Thyroid gland (tissue), 4 donors: Measurements from ENCODE around the gene SEMA5B. TPM values are rescaled to one million over a fixed set of nuclear protein-coding genes. Genes with fewer than 3 reads are reported as not detected.

Source experiments
- DNase-seq, 2 donors: peaks; one replicate each; pipeline ENCODE4 v3.0.0-alpha.2; 2019
- H3K27ac ChIP-seq, 3 donors: fragments of 200-600 bp; sonication (generic); 1 replicate in 2 of 3; 2 replicates in 1 of 3; pipeline ENCODE4 v1.5.1; 2016 to 2019; ENCODE audit warnings: mild to moderate bottlenecking in 1 of 3, moderate library complexity in 1 of 3
- H3K27me3 ChIP-seq: fragments of 200-600 bp; sonication (generic); one replicate; pipeline ENCODE4 v1.5.1; 2019
- H3K36me3 ChIP-seq, 2 donors: fragments of 200-600 bp; sonication (generic); one replicate each; pipeline ENCODE4 v1.5.1; 2016 to 2019
- H3K4me1 ChIP-seq, 2 donors: fragments of 200-600 bp; sonication (generic); one replicate each; pipeline ENCODE4 v1.5.1; 2017 to 2019
- H3K4me3 ChIP-seq, 3 donors: fragments of 200-600 bp; sonication (generic); replicated peaks in 1 of 3; 1 replicate in 2 of 3; 2 replicates in 1 of 3; pipeline ENCODE4 v1.5.1; 2016; ENCODE audit warnings: mild to moderate bottlenecking in 1 of 3
- H3K9me3 ChIP-seq: fragments of 200-600 bp; sonication (generic); one replicate; pipeline ENCODE4 v1.5.1; 2017
- CTCF ChIP-seq, 6 experiments: fragments of 200-600 bp in 3 of 6; fragments of 450-650 bp in 3 of 6; sonication (generic) in 3 of 6; IDR thresholded peaks; one replicate each; pipeline ENCODE4 v1.5.1; 2016 to 2019; ENCODE audit warnings: antibody characterized with exemption in 6 of 6, mild to moderate bottlenecking in 2 of 6, inconsistent platforms in 1 of 6, moderate library complexity in 1 of 6
- POLR2A ChIP-seq, 2 donors: fragments of 450-650 bp; IDR thresholded peaks; one replicate each; pipeline ENCODE4 v1.6.1; 2017; ENCODE audit warnings: antibody characterized with exemption in 2 of 2, mild to moderate bottlenecking in 2 of 2, moderate library complexity in 1 of 2
- WGBS, 2 donors: methylation state at CpG; one replicate each; pipeline ENCODE4 v1.1.5; 2017; 5-methylcytosine and 5-hydroxymethylcytosine counted together
- intact Hi-C: fragments of 100-400 bp; cut with DNase I; formaldehyde crosslinking; loops from one replicate; pipeline ENCODE4 v1.15.1; 2023
- total RNA-seq, 4 donors: library from RNA; depleted of rRNA; stranded (reverse); fragments of >200 nt; gene quantifications; one replicate each; pipeline ENCODE4 v1.2.3, GENCODE V29; 2016

SEMA5B gene
- total RNA-seq, 4 donors from 2014 or later, result 0.56 to 5.3 (median 0.63) TPM

GRCh38 chr3:123028233-123028828, 768 bp upstream of the SEMA5B start:
- peak in 5 of 6 experiments; percentile 26 to 59 (median 44) for TF ChIP-seq CTCF (IDR thresholded peaks at IDR 0.05)
- TF ChIP-seq POLR2A (IDR thresholded peaks at IDR 0.05), result no peak
- H3K9me3 ChIP-seq, result no peaks in the 10 kb centered on the region
- H3K27ac ChIP-seq, result no peak overlapping the region
- peaks cover 4% of the 10 kb centered on the region for H3K27me3 ChIP-seq
- no peaks in the 10 kb centered on the region for H3K36me3 ChIP-seq
- 1 to 2% methylated on average over 20 to 21 of the region's 21 CpGs for WGBS, 2 donors
- intact Hi-C loops, result loop anchor here (5.0 kb wide), 1 partner anchor 86 kb away; no protein-coding TSS in a partner anchor
- peak overlapping the region; percentile 19 to 38 (median 33) for H3K4me3 ChIP-seq
- H3K4me1 ChIP-seq, result peaks cover 20 to 32% of the 10 kb centered on the region in 2 donors
- peak; percentile 38 to 40 for DNase-seq

- WGBS, 2 donors, result 2 to 3% methylated on average over 44 to 45 of the region's 62 CpGs
- Histone ChIP-seq H3K4me1 (peaks cover 20 to 32% of the 10 kb centered on the region in 2 donors), H3K36me3 (no peaks in the 10 kb centered on the region), H3K9me3 (no peaks in the 10 kb centered on the region), H3K4me3 (peak overlapping the region; percentile 19 to 38 (median 33)), H3K27ac (no peak overlapping the region), H3K27me3 (peaks cover 4% of the 10 kb centered on the region)
- peak; percentile 16 to 23 for DNase-seq
- intact Hi-C loops, result loop anchor here (5.0 kb wide), 1 partner anchor 84 kb away; no protein-coding TSS in a partner anchor
- TF ChIP-seq POLR2A (IDR thresholded peaks at IDR 0.05) (no peak), CTCF (IDR thresholded peaks at IDR 0.05) (no peak)
Measured at GRCh38 chr3:123026565-123027291, 835 bp downstream of the SEMA5B start.

- intact Hi-C loops, result loop anchor here (5.0 kb wide), 1 partner anchor 84 kb away; no protein-coding TSS in a partner anchor
- WGBS, 2 donors, result 37 to 40% methylated on average over 19 to 22 of the region's 33 CpGs
- Histone ChIP-seq H3K27ac (no peak overlapping the region), H3K27me3 (peaks cover 4% of the 10 kb centered on the region), H3K4me3 (peak overlapping the region in 1 of 3 donors; percentile 38), H3K36me3 (no peaks in the 10 kb centered on the region), H3K9me3 (no peaks in the 10 kb centered on the region), H3K4me1 (peaks cover 20 to 35% of the 10 kb centered on the region in 2 donors)
- no peak for TF ChIP-seq POLR2A (IDR thresholded peaks at IDR 0.05)
- TF ChIP-seq CTCF (IDR thresholded peaks at IDR 0.05), result no peak
- DNase-seq, result peak; percentile 58 to 66
Measured at GRCh38 chr3:123025642-123026521, 1.7 kb downstream of the SEMA5B start.

- intact Hi-C loops, result no loop called here
- H3K4me1 ChIP-seq, result peaks cover 20 to 40% of the 10 kb centered on the region in 2 donors
- no peak overlapping the region for H3K27ac ChIP-seq
- no peak overlapping the region for H3K4me3 ChIP-seq
- DNase-seq, result no peak
- peaks cover 4% of the 10 kb centered on the region for H3K27me3 ChIP-seq
- WGBS, 2 donors, result 80 to 100% methylated on average over 1 of the region's 1 CpG
- H3K36me3 ChIP-seq, result no peaks in the 10 kb centered on the region
- H3K9me3 ChIP-seq, result no peaks in the 10 kb centered on the region
- TF ChIP-seq POLR2A (IDR thresholded peaks at IDR 0.05), result no peak
- no peak for TF ChIP-seq CTCF (IDR thresholded peaks at IDR 0.05)
Measured at GRCh38 chr3:123024056-123024455, 3.5 kb downstream of the SEMA5B start.
